Right lobe of liver (tissue), 6 donors: ENCODE results near the gene PIAS1. TPM values are rescaled to one million over a fixed set of nuclear protein-coding genes. Genes with fewer than 3 reads are reported as not detected.
A peak's percentile ranks its signal among the peaks of the same experiment; 100 is the strongest.

Experiments
- ATAC-seq, 4 donors: fragments of 200-7000 bp; cut with Tn5 transposase; one replicate each; pipeline ENCODE4 v1.9.1; 2020; ENCODE audit warnings: mild to moderate bottlenecking in 4 of 4, moderate library complexity in 4 of 4
- DNase-seq, 3 donors: peaks; one replicate each; pipeline ENCODE4 v3.0.0-alpha.2; 2020
- H3K27ac ChIP-seq, 3 donors: fragments of 200-600 bp; one replicate each; pipeline ENCODE4 v1.8.0; 2022
- H3K27me3 ChIP-seq, 2 donors: fragments of 200-600 bp; one replicate each; pipeline ENCODE4 v1.8.0; 2022
- H3K36me3 ChIP-seq, 4 donors: fragments of 200-600 bp; sonication (generic) in 1 of 4; one replicate each; pipeline versions ENCODE4 v1.5.1 to v1.8.0; 2017 to 2022; ENCODE audit warnings: control low read depth in 1 of 4
- H3K4me1 ChIP-seq, 4 donors: fragments of 200-600 bp; sonication (generic) in 1 of 4; one replicate each; pipeline versions ENCODE4 v1.5.1 to v1.8.0; 2017 to 2022; ENCODE audit warnings: control low read depth in 1 of 4
- H3K4me3 ChIP-seq, 3 donors: fragments of 200-600 bp; one replicate each; pipeline ENCODE4 v1.8.0; 2022
- H3K9me3 ChIP-seq, 4 donors: fragments of 200-600 bp; sonication (generic) in 1 of 4; one replicate each; pipeline versions ENCODE4 v1.5.1 to v1.8.0; 2017 to 2022; ENCODE audit warnings: control low read depth in 1 of 4
- CTCF ChIP-seq, 4 donors: fragments of 200-600 bp in 3 of 4; fragments of 450-650 bp in 1 of 4; IDR thresholded peaks; one replicate each; pipeline versions ENCODE4 v1.5.1 to v1.8.0; 2016 to 2022; ENCODE audit warnings: antibody characterized with exemption in 4 of 4, mild to moderate bottlenecking in 2 of 4
- POLR2A ChIP-seq: fragments of 450-650 bp; IDR thresholded peaks from one replicate; pipeline ENCODE4 v1.6.1; 2017; ENCODE audit warnings: antibody characterized with exemption, mild to moderate bottlenecking
- WGBS: methylation state at CpG from one replicate; pipeline ENCODE4 v1.1.6; 2018; ENCODE audit warnings: low coverage, low lambda C conversion rate; ENCODE audit not compliant: insufficient coverage; ENCODE audit errors: missing lambda C conversion rate; 5-methylcytosine and 5-hydroxymethylcytosine counted together
- intact Hi-C, 2 donors: fragments of 100-400 bp; cut with DNase I; formaldehyde crosslinking; loops; one replicate each; pipeline versions ENCODE4 v1.11.2 to v1.14.1; 2022
- total RNA-seq, 6 experiments: library from RNA; depleted of rRNA in 2 of 6; stranded (reverse); fragments of >200 nt in 2 of 6; fragmentation: NEBNext Ultra II Directional in 3 of 6; extraction: Animal tissue kit (Norgen Biotek cat#: 25700) in 3 of 6; gene quantifications; one replicate each; pipeline versions ENCODE4 v1.1.0 to v1.2.4, GENCODE V29; 2016 to 2023
- donor health status: DM: no; HTN: yes; CAD: no.
- donor health status: DM: no; HTN: no; CAD: no.
- donor health status: DM: no; HTN: no; CAD: no.
- donor health status: DM: no; HTN: yes; CAD: no.
- donor health status: DM: no; HTN: yes; CAD: no.

The PIAS1 gene
- total RNA-seq, 6 experiments from 2014 or later: 8.1 to 17.3 (median 13.1) TPM

- no peaks in the 10 kb centered on the region for H3K36me3 ChIP-seq
- no peak for ATAC-seq
- H3K4me3 ChIP-seq: peak overlapping the region; percentile 13 to 43 (median 39)
- peaks cover 0 to 18% (median 3%) of the 10 kb centered on the region in 4 donors for H3K4me1 ChIP-seq
- H3K9me3 ChIP-seq: no peaks in the 10 kb centered on the region
- no peak for DNase-seq
- TF ChIP-seq CTCF (IDR thresholded peaks at IDR 0.05): no peak
- no peak for TF ChIP-seq POLR2A
- H3K27me3 ChIP-seq: no peaks in the 10 kb centered on the region
- H3K27ac ChIP-seq: peak overlapping the region in 2 of 3 donors; percentile 59
- intact Hi-C loops: no loop called here
- WGBS: 17% methylated on average over 2 of the region's 2 CpGs
Measured at GRCh38 chr15:68114840-68115239, 60.7 kb downstream of the PIAS1 start.

- H3K4me1 ChIP-seq: peaks cover 0 to 7% (median 0%) of the 10 kb centered on the region in 4 donors
- no peaks in the 10 kb centered on the region for H3K27me3 ChIP-seq
- intact Hi-C loops: no loop called here
- no peak overlapping the region for H3K27ac ChIP-seq
- TF ChIP-seq CTCF (IDR thresholded peaks at IDR 0.05) (no peak), POLR2A (no peak)
- H3K4me3 ChIP-seq: no peak overlapping the region
- H3K9me3 ChIP-seq: no peaks in the 10 kb centered on the region
- ATAC-seq (no peak), DNase-seq (no peak)
- WGBS: 64% methylated on average over 2 of the region's 2 CpGs
- H3K36me3 ChIP-seq: no peaks in the 10 kb centered on the region
Measured at GRCh38 chr15:68124700-68125099, 70.6 kb downstream of the PIAS1 start.

- ATAC-seq: no peak
- H3K36me3 ChIP-seq: no peaks in the 10 kb centered on the region
- TF ChIP-seq POLR2A (no peak), CTCF (IDR thresholded peaks at IDR 0.05) (no peak)
- DNase-seq: no peak
- H3K27me3 ChIP-seq: no peaks in the 10 kb centered on the region
- peaks cover 0 to 23% (median 2%) of the 10 kb centered on the region in 4 donors for H3K4me1 ChIP-seq
- intact Hi-C loops: no loop called here
- H3K9me3 ChIP-seq: no peaks in the 10 kb centered on the region
- H3K4me3 ChIP-seq: no peak overlapping the region
- H3K27ac ChIP-seq: no peak overlapping the region
- WGBS: 77% methylated on average over 8 of the region's 8 CpGs
Measured at GRCh38 chr15:68126396-68126795, 72.3 kb downstream of the PIAS1 start.

- WGBS: 79% methylated on average over 3 of the region's 3 CpGs
- no peaks in the 10 kb centered on the region for H3K9me3 ChIP-seq
- H3K27me3 ChIP-seq: no peaks in the 10 kb centered on the region
- TF ChIP-seq POLR2A (no peak), CTCF (IDR thresholded peaks at IDR 0.05) (no peak)
- intact Hi-C loops: no loop called here
- H3K27ac ChIP-seq: no peak overlapping the region
- no peaks in the 10 kb centered on the region for H3K36me3 ChIP-seq
- ATAC-seq: no peak
- no peak overlapping the region for H3K4me3 ChIP-seq
- DNase-seq: no peak
- H3K4me1 ChIP-seq: peaks cover 0 to 23% (median 2%) of the 10 kb centered on the region in 4 donors
Measured at GRCh38 chr15:68129072-68129471, 75.0 kb downstream of the PIAS1 start.

- Histone ChIP-seq H3K4me3 (no peak overlapping the region), H3K4me1 (peaks cover 0 to 23% (median 2%) of the 10 kb centered on the region in 4 donors), H3K36me3 (no peaks in the 10 kb centered on the region), H3K9me3 (no peaks in the 10 kb centered on the region), H3K27me3 (no peaks in the 10 kb centered on the region), H3K27ac (no peak overlapping the region)
- DNase-seq (no peak), ATAC-seq (peak; percentile 47 to 74 (median 55))
- 48% methylated on average over 3 of the region's 3 CpGs for WGBS
- TF ChIP-seq CTCF (IDR thresholded peaks at IDR 0.05) (no peak), POLR2A (no peak)
- intact Hi-C loops: no loop called here
Measured at GRCh38 chr15:68130851-68131250, 76.7 kb downstream of the PIAS1 start.
